LNCAP (cell line): ENCODE data around the gene SRRT.

Experiments
- TF ChIP-seq, protein P1 (sequence below): fragments of 450-650 bp; IDR thresholded peaks from 2 replicates; pipeline ENCODE4 v1.5.1; 2017; ENCODE audit warnings: mild to moderate bottlenecking

SRRT gene

DNA sequence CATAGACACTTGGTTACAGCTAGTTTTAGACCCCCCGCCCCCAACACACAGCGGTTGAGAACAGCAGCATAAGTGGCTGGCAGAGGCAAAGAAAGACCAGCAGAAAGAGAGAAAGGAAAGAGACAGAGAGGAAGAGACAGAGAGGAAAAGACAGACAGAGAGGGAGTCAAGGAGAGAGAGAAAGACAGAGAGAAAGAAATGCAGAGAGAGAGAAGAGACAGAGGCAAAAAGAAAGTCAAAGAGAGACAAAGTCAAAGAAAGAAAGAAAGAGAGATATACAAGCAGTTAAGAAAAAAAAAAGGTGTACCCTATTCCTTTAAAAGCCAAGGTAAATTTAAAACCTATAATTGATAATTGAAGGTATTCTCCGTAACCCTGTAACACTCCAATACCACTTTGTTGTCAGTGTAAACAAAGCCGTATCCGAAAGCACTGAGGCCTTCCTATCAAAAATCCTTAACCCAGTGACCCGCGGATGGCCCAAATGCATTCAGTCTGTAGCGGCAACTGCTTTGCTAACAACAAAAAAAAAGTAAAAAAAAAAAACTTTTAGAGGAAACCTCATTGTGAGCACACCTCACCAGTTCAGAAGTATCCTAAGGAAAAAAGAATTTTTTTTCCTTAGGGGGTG is 34.3 kb upstream of the SRRT start:
- TF ChIP-seq, protein P1, sequence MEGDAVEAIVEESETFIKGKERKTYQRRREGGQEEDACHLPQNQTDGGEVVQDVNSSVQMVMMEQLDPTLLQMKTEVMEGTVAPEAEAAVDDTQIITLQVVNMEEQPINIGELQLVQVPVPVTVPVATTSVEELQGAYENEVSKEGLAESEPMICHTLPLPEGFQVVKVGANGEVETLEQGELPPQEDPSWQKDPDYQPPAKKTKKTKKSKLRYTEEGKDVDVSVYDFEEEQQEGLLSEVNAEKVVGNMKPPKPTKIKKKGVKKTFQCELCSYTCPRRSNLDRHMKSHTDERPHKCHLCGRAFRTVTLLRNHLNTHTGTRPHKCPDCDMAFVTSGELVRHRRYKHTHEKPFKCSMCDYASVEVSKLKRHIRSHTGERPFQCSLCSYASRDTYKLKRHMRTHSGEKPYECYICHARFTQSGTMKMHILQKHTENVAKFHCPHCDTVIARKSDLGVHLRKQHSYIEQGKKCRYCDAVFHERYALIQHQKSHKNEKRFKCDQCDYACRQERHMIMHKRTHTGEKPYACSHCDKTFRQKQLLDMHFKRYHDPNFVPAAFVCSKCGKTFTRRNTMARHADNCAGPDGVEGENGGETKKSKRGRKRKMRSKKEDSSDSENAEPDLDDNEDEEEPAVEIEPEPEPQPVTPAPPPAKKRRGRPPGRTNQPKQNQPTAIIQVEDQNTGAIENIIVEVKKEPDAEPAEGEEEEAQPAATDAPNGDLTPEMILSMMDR, result no peak

DNA sequence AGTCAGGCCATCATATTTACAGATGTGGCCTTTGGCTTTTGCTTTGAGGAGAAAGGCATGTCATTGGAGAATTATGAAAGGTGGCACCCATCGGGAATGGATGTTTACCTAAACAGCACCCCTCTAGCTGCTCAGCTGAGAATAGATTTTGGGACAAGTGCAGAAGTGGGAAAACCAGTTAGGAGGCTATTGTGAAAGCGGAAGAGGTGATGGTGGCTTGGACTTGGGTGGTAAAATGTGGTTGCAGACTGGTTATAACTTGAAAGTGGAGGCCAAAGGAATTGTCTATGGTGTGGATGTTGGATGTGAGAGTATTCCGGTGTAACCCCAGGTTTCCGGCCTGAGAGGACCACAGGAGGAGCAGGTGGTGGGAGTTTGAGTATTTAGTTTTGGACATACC is 27.5 kb upstream of the SRRT start:
- TF ChIP-seq, protein P1, result no peak

DNA sequence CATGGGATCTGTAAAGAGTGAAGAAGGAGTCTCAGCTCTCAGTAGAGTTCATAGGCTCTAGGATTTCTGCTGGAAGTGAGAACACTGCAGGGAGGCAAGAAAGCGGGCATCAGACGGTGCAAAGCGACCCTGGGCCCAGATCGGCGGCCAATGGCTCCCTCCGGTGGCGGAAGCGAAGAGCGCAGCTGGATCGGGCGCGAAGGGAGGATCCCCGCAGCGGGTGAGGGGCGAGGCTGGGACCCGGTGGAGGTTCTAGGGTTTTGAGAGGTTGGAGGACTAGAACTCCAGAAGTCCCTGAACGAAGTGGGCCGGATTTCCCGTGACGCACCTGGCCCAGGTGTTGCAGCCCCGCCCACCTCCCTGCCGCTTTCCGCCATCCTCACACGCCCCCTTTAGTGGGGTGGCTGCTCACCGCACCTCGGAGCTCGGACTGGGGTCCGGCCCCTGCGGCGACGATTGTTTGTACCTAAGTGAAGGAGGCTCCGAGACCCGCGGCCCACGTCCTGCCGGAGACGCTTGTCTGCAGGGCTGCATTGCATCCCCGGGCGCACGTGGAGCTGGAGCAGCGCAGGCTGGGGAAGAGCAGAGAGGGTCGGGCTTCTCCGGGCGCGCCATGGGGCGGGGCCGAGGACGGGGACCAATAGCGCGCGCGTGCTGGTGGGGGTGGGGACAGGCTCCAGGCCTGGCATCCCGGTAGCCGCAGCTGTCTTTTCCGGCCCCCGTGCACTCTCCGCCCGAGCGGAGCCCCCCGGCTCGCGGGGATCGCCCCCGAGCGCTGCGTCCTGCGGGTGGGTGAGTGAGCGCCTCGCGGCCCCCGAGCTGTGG is 22.6 kb upstream of the SRRT start, which contains the start of gene SLC12A9:
Gene SLC12A9, plus strand, starts transcription at position 666 of the 825 bp plus-strand sequence. CDS start 1,485 bp downstream, outside the sequence.
- TF ChIP-seq, protein P1, result peak; percentile 90

DNA sequence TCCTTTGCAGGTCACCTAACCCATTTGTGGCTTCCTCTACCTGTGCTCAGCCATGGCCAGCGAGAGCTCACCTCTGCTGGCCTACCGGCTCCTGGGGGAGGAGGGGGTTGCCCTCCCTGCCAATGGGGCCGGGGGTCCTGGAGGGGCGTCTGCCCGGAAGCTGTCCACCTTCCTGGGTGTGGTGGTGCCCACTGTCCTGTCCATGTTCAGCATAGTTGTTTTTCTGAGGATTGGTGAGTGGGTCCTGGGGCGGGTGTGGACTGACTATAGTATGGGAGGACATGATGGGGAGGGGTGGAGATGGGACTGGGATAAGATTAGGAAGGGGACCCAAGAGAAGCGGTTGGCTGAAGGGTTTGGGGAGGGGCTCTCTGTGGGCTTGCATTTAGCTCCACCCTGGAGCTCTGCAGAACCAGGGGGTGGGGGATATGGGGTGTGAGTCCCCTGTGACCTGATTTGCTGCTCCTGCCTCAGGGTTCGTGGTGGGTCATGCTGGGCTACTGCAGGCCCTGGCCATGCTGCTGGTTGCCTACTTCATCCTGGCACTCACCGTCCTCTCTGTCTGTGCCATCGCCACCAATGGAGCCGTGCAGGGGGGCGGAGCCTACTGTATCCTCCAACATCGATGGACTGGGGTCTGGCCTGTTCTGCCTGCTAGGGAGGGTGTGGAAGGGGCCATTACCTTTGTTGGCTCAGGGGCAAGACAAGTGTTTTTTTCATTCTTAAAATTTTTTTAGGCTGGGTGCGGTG is 20.6 kb upstream of the SRRT start:
- TF ChIP-seq, protein P1, result no peak

DNA sequence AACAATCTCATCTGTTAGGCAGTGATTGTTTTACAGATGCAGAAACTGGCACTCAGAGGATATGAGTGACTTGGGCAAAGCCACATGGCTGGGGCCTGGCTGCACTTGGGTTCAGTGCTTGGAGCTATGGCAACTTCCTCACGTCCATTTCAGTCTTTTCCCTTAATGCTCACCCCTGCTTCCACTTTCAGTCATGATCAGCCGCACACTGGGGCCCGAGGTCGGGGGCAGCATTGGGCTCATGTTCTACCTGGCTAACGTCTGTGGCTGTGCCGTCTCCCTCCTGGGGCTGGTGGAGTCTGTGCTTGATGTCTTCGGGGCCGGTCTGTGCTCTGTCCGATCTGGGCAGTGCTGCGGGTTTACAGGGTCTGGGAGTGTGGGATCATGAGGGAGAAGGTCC is 19.4 kb upstream of the SRRT start:
- TF ChIP-seq, protein P1, result no peak

DNA sequence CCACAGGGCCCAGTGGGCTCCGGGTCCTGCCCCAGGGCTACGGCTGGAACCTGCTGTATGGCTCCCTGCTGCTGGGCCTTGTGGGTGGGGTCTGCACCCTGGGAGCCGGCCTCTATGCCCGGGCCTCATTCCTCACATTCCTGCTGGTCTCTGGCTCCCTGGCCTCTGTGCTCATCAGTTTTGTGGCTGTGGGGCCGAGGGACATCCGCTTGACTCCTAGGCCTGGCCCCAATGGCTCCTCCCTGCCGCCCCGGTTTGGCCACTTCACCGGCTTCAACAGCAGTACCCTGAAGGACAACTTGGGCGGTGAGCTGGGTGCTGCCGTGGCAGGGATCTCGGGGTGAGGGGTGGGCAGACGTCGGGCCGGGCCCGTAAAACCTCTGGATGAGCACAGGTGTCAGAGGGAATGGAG is 18.0 kb upstream of the SRRT start:
- TF ChIP-seq, protein P1, result no peak

DNA sequence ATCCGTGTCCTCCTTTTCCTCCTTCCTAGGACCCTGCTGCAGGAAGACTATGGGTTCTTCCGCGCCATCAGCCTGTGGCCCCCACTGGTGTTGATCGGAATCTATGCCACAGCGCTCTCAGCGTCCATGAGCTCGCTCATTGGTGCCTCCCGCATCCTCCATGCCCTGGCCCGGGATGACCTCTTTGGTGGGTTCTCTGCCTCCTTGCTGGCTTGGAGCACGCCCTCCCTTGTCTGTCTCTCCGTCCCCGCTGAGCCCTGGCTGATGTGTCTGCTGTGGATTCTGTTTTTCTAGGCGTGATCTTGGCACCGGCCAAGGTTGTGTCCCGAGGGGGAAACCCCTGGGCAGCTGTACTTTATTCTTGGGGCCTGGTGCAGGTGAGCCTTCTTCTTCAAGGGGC is 15.0 kb upstream of the SRRT start:
- TF ChIP-seq, protein P1, result no peak
